ENCODE measurements around the gene PPP1R14D. TPM values are rescaled to one million over a fixed set of nuclear protein-coding genes. Genes with fewer than 3 reads are reported as not detected.

PPP1R14D gene
- total and polyA plus RNA-seq, 10 donors = 0.30 TPM; not detected in 9

GRCh38 chr15:40807888-40808461 lies 20.5 kb downstream of the PPP1R14D start:
- DNase-seq = no peak
- peak overlapping the region; percentile 78 to 96 (median 90) for H3K4me3 ChIP-seq
- H3K9me3 ChIP-seq = no peaks in the 10 kb centered on the region
- intact Hi-C loops (cut with DNase I; ENCODE audit: low total_unique reads) = no loop called here
- peak overlapping the region in 7 of 8 donors; percentile 93 to 99 (median 97) for H3K27ac ChIP-seq
- no peaks in the 10 kb centered on the region for H3K27me3 ChIP-seq (replicated peaks in 1 of 7)
- H3K4me1 ChIP-seq = peaks cover 12 to 58% (median 44%) of the 10 kb centered on the region in 6 donors
- no peak for TF ChIP-seq POLR2AphosphoS5 (IDR thresholded peaks at IDR 0.05)
- no peak for TF ChIP-seq POLR2A (IDR thresholded peaks at IDR 0.05)
- no peak for TF ChIP-seq CTCF (IDR thresholded peaks at IDR 0.05 in 8 of 11, conservative IDR thresholded peaks at IDR 0.05 in 3 of 11)
- peaks cover 0 to 52% (median 9%) of the 10 kb centered on the region in 6 donors for H3K36me3 ChIP-seq
- 11 to 50% (median 21%) methylated on average over 16 to 19 of the region's 19 CpGs for WGBS, 5 donors

- H3K4me1 ChIP-seq = peaks cover 12 to 58% (median 44%) of the 10 kb centered on the region in 6 donors
- peak; percentile 99 for DNase-seq
- peaks cover 0 to 52% (median 5%) of the 10 kb centered on the region in 6 donors for H3K36me3 ChIP-seq
- H3K4me3 ChIP-seq = peak within 1 kb of the TSS; percentile 78 to 96 (median 90)
- H3K9me3 ChIP-seq = no peaks in the 10 kb centered on the region
- intact Hi-C loops (cut with DNase I; ENCODE audit: low total_unique reads) = no loop called here
- no peaks in the 10 kb centered on the region for H3K27me3 ChIP-seq (replicated peaks in 1 of 7)
- peak within 1 kb of the TSS; percentile 93 to 99 (median 97) for H3K27ac ChIP-seq
- TF ChIP-seq POLR2A (IDR thresholded peaks at IDR 0.05) (peak in 1 of 3 donors; percentile 4), POLR2AphosphoS5 (IDR thresholded peaks at IDR 0.05) (peak; percentile 84 to 88 (median 88)), CTCF (IDR thresholded peaks at IDR 0.05 in 8 of 11, conservative IDR thresholded peaks at IDR 0.05 in 3 of 11) (peak in 7 of 11 experiments; percentile 14 to 44 (median 29))
- 0 to 1% (median 1%) methylated on average over 40 to 64 of the region's 64 CpGs for WGBS, 5 donors
Measured at GRCh38 chr15:40807028-40807887, 21.2 kb downstream of the PPP1R14D start, which contains the start of the genes DNAJC17 and ZFYVE19. Gene DNAJC17 (minus strand): TSS chr15:40807473. CDS start chr15:40807446, 27 bp downstream. Gene ZFYVE19 (plus strand): TSS chr15:40807089. CDS start chr15:40807590, 501 bp downstream.

DNA sequence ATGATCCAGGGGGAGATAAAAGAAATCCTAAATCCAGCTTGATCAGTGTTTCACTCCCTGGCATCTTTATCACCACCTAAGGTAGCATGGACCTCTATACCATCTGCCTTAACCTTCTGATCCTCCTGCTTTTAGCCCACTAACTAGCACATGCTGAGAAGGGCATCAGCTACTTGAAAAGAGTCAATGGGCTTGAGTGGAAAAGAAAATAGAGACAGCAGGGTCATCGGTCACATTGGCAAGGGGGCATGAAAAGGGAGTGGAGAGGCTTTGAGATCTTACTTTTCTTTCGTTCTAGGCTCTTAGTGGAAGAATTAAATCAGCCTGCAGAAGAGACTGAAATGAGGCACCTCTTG lies 21.9 kb downstream of the PPP1R14D start:
- Histone ChIP-seq H3K9me3 (no peaks in the 10 kb centered on the region), H3K36me3 (peaks cover 0 to 52% (median 3%) of the 10 kb centered on the region in 6 donors), H3K4me1 (peaks cover 12 to 58% (median 45%) of the 10 kb centered on the region in 6 donors), H3K27me3 (replicated peaks in 1 of 7) (no peaks in the 10 kb centered on the region), H3K4me3 (peak overlapping the region; percentile 78 to 96 (median 90)), H3K27ac (peak overlapping the region; percentile 93 to 99 (median 97))
- no peak for DNase-seq
- intact Hi-C loops (cut with DNase I; ENCODE audit: low total_unique reads) = no loop called here
- TF ChIP-seq POLR2A (IDR thresholded peaks at IDR 0.05) (no peak), CTCF (IDR thresholded peaks at IDR 0.05 in 8 of 11, conservative IDR thresholded peaks at IDR 0.05 in 3 of 11) (no peak), POLR2AphosphoS5 (IDR thresholded peaks at IDR 0.05) (no peak)
- WGBS, 5 donors = 0 to 7% (median 2%) methylated on average over 2 of the region's 2 CpGs

Measured in spleen (tissue), 11 donors.